Smooth muscle cell (in vitro differentiated cells): Measurements from ENCODE around the gene GAS7. TPM values are rescaled to one million over a fixed set of nuclear protein-coding genes. Genes with fewer than 3 reads are reported as not detected.

ENCODE experiments used
- DNase-seq: peaks from one replicate; lab custom pipeline; 2025; ENCODE audit not compliant: unreplicated experiment; lab: John Stamatoyannopoulos, UW
- H2AFZ ChIP-seq: fragments of 200-600 bp; sonication (generic); 2 replicates; pipeline ENCODE4 v1.6.0; 2016; ENCODE audit warnings: antibody characterized with exemption, low read depth, mild to moderate bottlenecking
- H3F3A ChIP-seq: fragments of 200-600 bp; sonication (generic); 2 replicates; pipeline ENCODE4 v1.6.0; 2017; ENCODE audit warnings: antibody characterized with exemption, low read depth
- H3K27ac ChIP-seq: fragments of 200-600 bp; sonication (generic); 2 replicates; pipeline ENCODE4 v1.5.1; 2016; ENCODE audit warnings: low read depth, mild to moderate bottlenecking
- H3K27me3 ChIP-seq: fragments of 200-600 bp; sonication (generic); 2 replicates; pipeline ENCODE4 v1.6.1; 2016; ENCODE audit warnings: low read depth, mild to moderate bottlenecking
- H3K36me3 ChIP-seq: fragments of 200-600 bp; sonication (generic); 2 replicates; pipeline ENCODE4 v1.5.1; 2016; ENCODE audit warnings: low read depth
- H3K4me1 ChIP-seq: fragments of 200-600 bp; sonication (generic); 2 replicates; pipeline ENCODE4 v1.5.1; 2016; ENCODE audit warnings: low read depth
- H3K4me2 ChIP-seq: fragments of 200-600 bp; sonication (generic); 2 replicates; pipeline ENCODE4 v1.6.0; 2016; ENCODE audit warnings: mild to moderate bottlenecking
- H3K4me3 ChIP-seq: fragments of 200-600 bp; sonication (generic); 2 replicates; pipeline ENCODE4 v1.5.1; 2016; ENCODE audit warnings: mild to moderate bottlenecking
- H3K79me2 ChIP-seq: fragments of 200-600 bp; sonication (generic); 2 replicates; pipeline ENCODE4 v1.6.0; 2016; ENCODE audit warnings: low read depth, mild to moderate bottlenecking
- H3K9ac ChIP-seq: fragments of 200-600 bp; sonication (generic); 2 replicates; pipeline ENCODE4 v1.6.0; 2016; ENCODE audit warnings: low read depth
- H3K9me3 ChIP-seq: fragments of 200-600 bp; sonication (generic); replicated peaks from 2 replicates; pipeline ENCODE4 v1.5.1; 2016; ENCODE audit warnings: low read depth
- H4K20me1 ChIP-seq: fragments of 200-600 bp; sonication (generic); 2 replicates; pipeline ENCODE4 v1.6.0; 2016; ENCODE audit warnings: low read depth
- WGBS: methylation state at CpG from one replicate; pipeline ENCODE4 v1.1.7; 2016; ENCODE audit warnings: low lambda C conversion rate; 5-methylcytosine and 5-hydroxymethylcytosine counted together
- polyA plus RNA-seq: library from polyadenylated mRNA; unstranded; fragments of >200 nt; fragmentation: Nextera tagmentation; extraction: Ambion mirVana; gene quantifications from 2 replicates; pipeline ENCODE4 v1.2.1, GENCODE V29; 2016
- total RNA-seq: library from RNA; depleted of rRNA; stranded (reverse); fragments of >200 nt; gene quantifications from 2 replicates; pipeline ENCODE4 v1.2.3, GENCODE V29; 2014
- TF ChIP-seq, protein P1 (sequence below): fragments of 200-600 bp; sonication (generic); IDR thresholded peaks from 2 replicates; pipeline ENCODE4 v1.5.1; 2017; ENCODE audit warnings: borderline replicate concordance, mild to moderate bottlenecking, antibody characterized with exemption; ENCODE audit not compliant: insufficient read depth, poor library complexity, severe bottlenecking

GAS7 gene
- total and polyA plus RNA-seq, 2 experiments from 2014 or later = 86.8 to 103 TPM

DNA sequence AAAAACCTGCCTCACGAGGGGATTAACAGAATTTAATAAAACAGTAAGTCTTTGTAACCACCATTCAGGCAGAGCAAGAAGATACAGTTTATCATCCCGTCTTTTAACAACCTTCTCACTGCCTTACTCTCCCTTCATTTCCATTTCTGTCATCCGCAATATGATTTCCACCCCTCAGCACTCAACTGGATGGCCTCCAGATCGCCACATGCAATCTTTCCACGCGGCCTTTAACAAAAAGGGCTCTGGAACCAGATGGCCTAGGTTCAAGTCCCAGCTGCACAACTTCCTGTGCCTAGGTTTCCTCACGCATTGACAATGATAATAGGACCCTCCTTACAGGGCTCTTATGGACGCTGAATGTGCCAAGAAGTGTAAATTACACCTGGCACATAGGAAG is 103.6 kb downstream of the GAS7 start:
- peaks cover 96% of the 10 kb centered on the region for H4K20me1 ChIP-seq
- H3K4me3 ChIP-seq = no peak overlapping the region
- no peaks in the 10 kb centered on the region for H3K4me1 ChIP-seq
- no peaks in the 10 kb centered on the region for H3K36me3 ChIP-seq
- 52% methylated on average over 8 of the region's 8 CpGs for WGBS
- H3K27me3 ChIP-seq = no peaks in the 10 kb centered on the region
- H2AFZ ChIP-seq = no peak overlapping the region
- H3K9ac ChIP-seq = no peak overlapping the region
- H3F3A ChIP-seq = peaks cover 35% of the 10 kb centered on the region
- H3K4me2 ChIP-seq = no peak overlapping the region
- TF ChIP-seq, protein P1, sequence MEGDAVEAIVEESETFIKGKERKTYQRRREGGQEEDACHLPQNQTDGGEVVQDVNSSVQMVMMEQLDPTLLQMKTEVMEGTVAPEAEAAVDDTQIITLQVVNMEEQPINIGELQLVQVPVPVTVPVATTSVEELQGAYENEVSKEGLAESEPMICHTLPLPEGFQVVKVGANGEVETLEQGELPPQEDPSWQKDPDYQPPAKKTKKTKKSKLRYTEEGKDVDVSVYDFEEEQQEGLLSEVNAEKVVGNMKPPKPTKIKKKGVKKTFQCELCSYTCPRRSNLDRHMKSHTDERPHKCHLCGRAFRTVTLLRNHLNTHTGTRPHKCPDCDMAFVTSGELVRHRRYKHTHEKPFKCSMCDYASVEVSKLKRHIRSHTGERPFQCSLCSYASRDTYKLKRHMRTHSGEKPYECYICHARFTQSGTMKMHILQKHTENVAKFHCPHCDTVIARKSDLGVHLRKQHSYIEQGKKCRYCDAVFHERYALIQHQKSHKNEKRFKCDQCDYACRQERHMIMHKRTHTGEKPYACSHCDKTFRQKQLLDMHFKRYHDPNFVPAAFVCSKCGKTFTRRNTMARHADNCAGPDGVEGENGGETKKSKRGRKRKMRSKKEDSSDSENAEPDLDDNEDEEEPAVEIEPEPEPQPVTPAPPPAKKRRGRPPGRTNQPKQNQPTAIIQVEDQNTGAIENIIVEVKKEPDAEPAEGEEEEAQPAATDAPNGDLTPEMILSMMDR = no peak
- no peaks in the 10 kb centered on the region for H3K9me3 ChIP-seq
- DNase-seq = no peak
- peaks cover 74% of the 10 kb centered on the region for H3K79me2 ChIP-seq
- peak overlapping the region; percentile 54 for H3K27ac ChIP-seq

DNA sequence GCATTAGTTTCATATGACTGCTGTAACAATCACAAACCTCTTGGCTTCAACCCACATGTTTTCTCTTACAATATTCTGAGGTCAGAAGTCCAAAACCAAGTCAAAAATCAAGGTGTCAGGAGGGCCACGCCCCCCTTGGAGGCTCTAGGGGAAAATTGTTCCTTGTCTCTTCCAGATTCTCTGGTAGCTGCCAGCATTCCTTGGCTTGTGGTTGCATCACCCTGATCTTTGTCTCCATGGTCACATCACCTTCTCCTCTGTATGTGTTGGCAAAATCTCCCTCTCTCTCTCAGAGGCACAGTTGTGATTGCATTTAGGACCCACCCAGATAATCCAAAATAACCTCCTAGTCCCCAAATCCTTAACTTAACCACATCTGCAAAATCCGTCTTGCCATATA is 105.8 kb downstream of the GAS7 start:
- Histone ChIP-seq H3K27ac (no peak overlapping the region), H3K36me3 (no peaks in the 10 kb centered on the region), H4K20me1 (peaks cover 98% of the 10 kb centered on the region), H3K4me1 (no peaks in the 10 kb centered on the region), H3K27me3 (no peaks in the 10 kb centered on the region), H2AFZ (no peak overlapping the region), H3K4me2 (no peak overlapping the region), H3K9me3 (no peaks in the 10 kb centered on the region), H3K9ac (no peak overlapping the region), H3F3A (peaks cover 36% of the 10 kb centered on the region), H3K79me2 (peaks cover 84% of the 10 kb centered on the region), H3K4me3 (no peak overlapping the region)
- 96% methylated on average over 2 of the region's 2 CpGs for WGBS
- TF ChIP-seq, protein P1 = no peak
- DNase-seq = no peak

DNA sequence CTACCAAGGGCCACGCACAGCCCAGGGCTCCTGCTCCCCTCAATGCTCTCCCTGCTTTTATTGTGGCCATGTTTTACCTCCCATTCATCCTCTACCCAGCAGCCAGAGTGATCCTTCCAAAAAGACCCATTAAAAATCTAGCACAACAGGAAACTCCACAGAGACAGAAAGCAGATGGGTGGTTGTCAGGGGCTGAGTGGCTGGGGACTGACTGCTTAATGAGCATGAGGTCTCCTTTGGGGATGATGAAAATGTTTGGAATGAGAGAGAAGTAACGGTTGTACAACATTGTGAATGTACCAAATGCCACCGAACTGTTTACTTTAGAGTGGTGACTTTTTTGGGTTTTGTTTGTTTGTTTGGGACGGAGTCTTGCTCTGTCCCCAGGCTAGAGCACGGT is 107.4 kb downstream of the GAS7 start:
- no peaks in the 10 kb centered on the region for H3K27me3 ChIP-seq
- peak overlapping the region; percentile 23 for H3K27ac ChIP-seq
- H3K9ac ChIP-seq = no peak overlapping the region
- no peak overlapping the region for H2AFZ ChIP-seq
- peaks cover 98% of the 10 kb centered on the region for H4K20me1 ChIP-seq
- peaks cover 81% of the 10 kb centered on the region for H3K79me2 ChIP-seq
- TF ChIP-seq, protein P1 = no peak
- peaks cover 25% of the 10 kb centered on the region for H3F3A ChIP-seq
- no peak overlapping the region for H3K4me3 ChIP-seq
- H3K36me3 ChIP-seq = no peaks in the 10 kb centered on the region
- no peak overlapping the region for H3K4me2 ChIP-seq
- H3K9me3 ChIP-seq = no peaks in the 10 kb centered on the region
- 37% methylated on average over 5 of the region's 5 CpGs for WGBS
- no peaks in the 10 kb centered on the region for H3K4me1 ChIP-seq
- no peak for DNase-seq

DNA sequence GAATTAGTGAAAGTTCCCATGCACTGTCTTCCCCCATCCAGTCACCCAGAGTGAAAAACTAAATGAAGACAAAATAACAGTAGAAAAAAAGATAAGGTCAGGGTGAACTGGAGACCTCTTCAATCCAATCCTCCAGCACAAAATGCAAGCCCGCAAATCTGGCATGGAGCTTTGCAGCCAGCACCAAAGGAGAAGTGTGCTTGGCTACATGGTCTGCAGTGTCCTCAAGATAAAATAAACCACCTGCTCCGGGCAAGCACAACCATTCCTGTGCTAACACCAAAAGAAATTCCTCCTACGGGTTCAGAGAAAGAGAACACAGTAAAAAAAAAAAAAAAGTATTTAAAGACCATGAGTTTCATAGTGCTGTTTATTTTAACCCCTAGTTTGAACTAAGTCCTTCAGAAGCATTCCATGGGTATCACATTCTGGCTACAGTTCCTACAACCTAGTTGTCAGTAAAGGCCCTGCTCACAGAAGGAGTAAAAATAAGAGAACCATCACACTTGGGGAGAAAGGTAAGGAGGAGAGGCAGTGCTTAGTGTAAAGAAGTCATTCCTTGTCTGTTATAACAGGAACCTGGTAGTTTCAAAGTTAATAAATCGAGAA is 109.1 kb downstream of the GAS7 start:
- Histone ChIP-seq H3K4me3 (no peak overlapping the region), H3K79me2 (peaks cover 89% of the 10 kb centered on the region), H3K9ac (no peak overlapping the region), H3K27ac (no peak overlapping the region), H3K36me3 (no peaks in the 10 kb centered on the region), H3K27me3 (no peaks in the 10 kb centered on the region), H2AFZ (no peak overlapping the region), H3K4me1 (peaks cover 4% of the 10 kb centered on the region), H4K20me1 (peaks cover 100% of the 10 kb centered on the region), H3K4me2 (no peak overlapping the region), H3K9me3 (no peaks in the 10 kb centered on the region), H3F3A (peaks cover 20% of the 10 kb centered on the region)
- WGBS = 55% methylated on average over 4 of the region's 4 CpGs
- TF ChIP-seq, protein P1 = no peak
- DNase-seq = no peak
